GM12874 (cell line): ENCODE measurements around the gene EID2B.

Source experiments
- CTCF ChIP-seq: IDR thresholded peaks from 2 replicates; pipeline ENCODE4 v1.5.1; 2011; ENCODE audit warnings: low read depth, mild to moderate bottlenecking, control low read depth, low read length, moderate library complexity; ENCODE audit not compliant: insufficient read depth

EID2B gene

GRCh38 chr19:39531834-39532232 is 819 bp downstream of the EID2B start:
- no peak for TF ChIP-seq CTCF

- TF ChIP-seq CTCF = no peak
Observed at GRCh38 chr19:39525205-39525604, 7.4 kb downstream of the EID2B start.

- TF ChIP-seq CTCF = no peak
Observed at GRCh38 chr19:39524495-39524894, 8.2 kb downstream of the EID2B start.

GRCh38 chr19:39520541-39521484 is 11.8 kb downstream of the EID2B start:
- no peak for TF ChIP-seq CTCF

GRCh38 chr19:39518975-39519374 is 13.7 kb downstream of the EID2B start:
- no peak for TF ChIP-seq CTCF

- no peak for TF ChIP-seq CTCF
Observed at GRCh38 chr19:39518458-39518857, 14.2 kb downstream of the EID2B start.

GRCh38 chr19:39517432-39517831 is 15.2 kb downstream of the EID2B start:
- TF ChIP-seq CTCF = no peak
